ENCODE measurements around the gene C2orf68. TPM values are rescaled to one million over a fixed set of nuclear protein-coding genes. Genes with fewer than 3 reads are reported as not detected.
"Not testable (repeated sequence)": the region's sequence is repeated elsewhere in the genome, so short reads cannot be mapped to it uniquely, and the experiment has no call there.

Gene C2orf68
- total RNA-seq, 1 donor from 2014 or later = 1.6 TPM

DNA sequence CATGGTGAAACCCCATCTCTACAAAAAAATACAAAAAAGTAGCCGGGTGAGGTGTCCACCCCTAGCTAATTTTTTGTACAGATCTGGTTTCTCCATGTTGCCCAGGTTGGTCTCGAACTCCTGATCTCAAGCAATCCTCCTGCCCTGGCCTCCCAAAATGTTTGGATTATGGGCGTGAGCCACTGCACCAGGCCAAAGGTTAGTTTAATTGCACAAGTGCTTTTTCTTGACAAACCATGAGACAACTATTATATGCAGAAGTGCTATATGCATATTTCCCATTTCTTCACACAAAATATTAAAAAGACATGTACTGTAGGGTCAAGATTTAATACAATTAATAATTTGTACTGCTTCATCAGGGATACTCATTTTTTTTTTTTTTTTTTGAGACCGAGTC lies 45.6 kb downstream of the C2orf68 start:
- Histone ChIP-seq H3K4me3 (no peak overlapping the region), H3K27me3 (no peaks in the 10 kb centered on the region), H3K9me3 (no peaks in the 10 kb centered on the region), H3K4me1 (peaks cover 0 to 5% of the 10 kb centered on the region in 2 donors), H3K27ac (no peak overlapping the region), H3K36me3 (no peaks in the 10 kb centered on the region)
- intact Hi-C loops (cut with DNase I) = no loop called here
- DNase-seq (ENCODE audit: low spot score in 2 of 2) = no peak
- TF ChIP-seq, protein P1, sequence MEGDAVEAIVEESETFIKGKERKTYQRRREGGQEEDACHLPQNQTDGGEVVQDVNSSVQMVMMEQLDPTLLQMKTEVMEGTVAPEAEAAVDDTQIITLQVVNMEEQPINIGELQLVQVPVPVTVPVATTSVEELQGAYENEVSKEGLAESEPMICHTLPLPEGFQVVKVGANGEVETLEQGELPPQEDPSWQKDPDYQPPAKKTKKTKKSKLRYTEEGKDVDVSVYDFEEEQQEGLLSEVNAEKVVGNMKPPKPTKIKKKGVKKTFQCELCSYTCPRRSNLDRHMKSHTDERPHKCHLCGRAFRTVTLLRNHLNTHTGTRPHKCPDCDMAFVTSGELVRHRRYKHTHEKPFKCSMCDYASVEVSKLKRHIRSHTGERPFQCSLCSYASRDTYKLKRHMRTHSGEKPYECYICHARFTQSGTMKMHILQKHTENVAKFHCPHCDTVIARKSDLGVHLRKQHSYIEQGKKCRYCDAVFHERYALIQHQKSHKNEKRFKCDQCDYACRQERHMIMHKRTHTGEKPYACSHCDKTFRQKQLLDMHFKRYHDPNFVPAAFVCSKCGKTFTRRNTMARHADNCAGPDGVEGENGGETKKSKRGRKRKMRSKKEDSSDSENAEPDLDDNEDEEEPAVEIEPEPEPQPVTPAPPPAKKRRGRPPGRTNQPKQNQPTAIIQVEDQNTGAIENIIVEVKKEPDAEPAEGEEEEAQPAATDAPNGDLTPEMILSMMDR (IDR thresholded peaks at IDR 0.05) = no peak

DNA sequence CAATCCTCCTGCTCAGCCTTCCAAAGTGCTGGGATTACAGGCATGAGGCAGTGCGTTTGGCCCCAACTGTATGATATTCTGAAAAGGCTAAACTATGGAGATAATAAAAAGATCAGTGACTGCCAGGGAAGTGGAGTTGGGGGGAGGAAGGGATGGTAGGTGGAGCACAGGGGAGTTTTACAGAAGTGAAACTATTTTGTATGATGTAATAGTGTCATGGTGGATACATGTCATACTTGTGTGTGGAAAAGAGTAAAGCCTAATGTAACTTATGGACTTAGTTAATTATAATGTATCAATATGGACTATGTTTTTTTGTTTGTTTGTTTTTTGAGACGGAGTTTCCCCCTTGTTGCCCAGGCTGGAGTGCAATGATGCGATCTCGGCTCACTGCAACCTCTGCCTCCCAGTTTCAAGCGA lies 47.7 kb downstream of the C2orf68 start:
- no peaks in the 10 kb centered on the region for H3K36me3 ChIP-seq
- H3K9me3 ChIP-seq = no peaks in the 10 kb centered on the region
- H3K27ac ChIP-seq = no peak overlapping the region
- TF ChIP-seq, protein P1 (IDR thresholded peaks at IDR 0.05) = no peak
- intact Hi-C loops (cut with DNase I) = no loop called here
- H3K4me3 ChIP-seq = no peak overlapping the region
- no peaks in the 10 kb centered on the region for H3K27me3 ChIP-seq
- DNase-seq (ENCODE audit: low spot score in 2 of 2) = no peak
- H3K4me1 ChIP-seq = peaks cover 3 to 16% of the 10 kb centered on the region in 2 donors

DNA sequence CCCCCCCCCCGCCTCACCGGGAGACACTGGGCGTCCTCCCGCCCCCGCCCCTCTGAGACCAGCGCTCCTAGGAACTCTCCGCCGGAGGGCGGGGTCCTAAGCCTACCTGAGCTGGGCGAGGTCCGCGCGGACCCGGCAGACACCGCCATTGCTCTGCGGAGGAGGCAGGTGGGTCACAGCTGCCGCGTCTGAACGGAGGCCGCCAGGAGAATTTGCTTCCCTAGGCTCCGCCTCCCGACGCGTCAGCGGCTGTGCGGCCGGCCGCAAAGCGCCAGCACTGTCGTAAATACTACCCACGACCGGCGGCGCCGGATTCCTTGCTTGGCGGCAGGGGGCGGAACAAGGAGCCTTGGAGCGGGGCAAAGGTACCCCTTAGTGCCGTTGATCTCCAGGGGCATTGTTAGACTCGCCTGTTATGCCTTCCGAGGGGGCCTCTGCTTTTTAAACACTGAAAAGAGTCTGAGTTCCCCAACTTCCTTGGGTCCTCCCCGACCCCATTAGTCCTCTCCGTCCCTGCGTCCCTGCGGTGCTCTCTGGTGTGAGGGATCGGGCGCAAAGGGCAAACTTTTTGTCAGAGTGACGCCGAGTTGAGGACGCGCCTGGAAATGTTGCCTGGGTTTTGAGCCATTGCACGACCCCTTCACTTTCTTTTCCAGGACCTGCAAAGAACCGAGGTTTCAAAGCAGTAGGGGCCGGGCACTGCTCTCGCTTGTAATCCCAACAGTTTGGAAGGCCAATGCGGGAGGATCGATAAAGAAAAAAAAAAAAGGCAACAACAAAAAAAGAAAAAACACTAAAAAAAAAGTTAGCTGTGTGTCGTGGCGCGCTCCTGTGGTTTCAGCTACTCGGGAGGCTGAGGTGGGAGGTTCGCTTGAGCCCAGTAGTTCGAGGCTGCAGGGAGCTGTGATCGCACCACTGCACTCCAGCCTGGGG lies 50.3 kb downstream of the C2orf68 start, which contains the start of gene GGCX:
TSS of gene GGCX (minus strand) at position 214 of the 933 bp plus-strand sequence. CDS start at position 149, 65 bp downstream.
- peak; percentile 82 to 97 for DNase-seq (ENCODE audit: low spot score in 2 of 2)
- H3K9me3 ChIP-seq = no peaks in the 10 kb centered on the region
- H3K27me3 ChIP-seq = no peaks in the 10 kb centered on the region
- intact Hi-C loops (cut with DNase I) = loop anchor here (1.0 to 2.0 kb wide), 4 partner anchors 23 to 55 kb away; partner anchors contain the start of genes MAT2A, TMEM150A, USP39 and VAMP5
- H3K27ac ChIP-seq = peak within 1 kb of the TSS; percentile 76 to 86
- peaks cover 0 to 20% of the 10 kb centered on the region in 2 donors for H3K36me3 ChIP-seq
- H3K4me3 ChIP-seq = peak within 1 kb of the TSS; percentile 77 to 79
- peaks cover 3 to 16% of the 10 kb centered on the region in 2 donors for H3K4me1 ChIP-seq
- TF ChIP-seq, protein P1 (IDR thresholded peaks at IDR 0.05) = peak in 2 of 3 experiments; percentile 10 to 35

DNA sequence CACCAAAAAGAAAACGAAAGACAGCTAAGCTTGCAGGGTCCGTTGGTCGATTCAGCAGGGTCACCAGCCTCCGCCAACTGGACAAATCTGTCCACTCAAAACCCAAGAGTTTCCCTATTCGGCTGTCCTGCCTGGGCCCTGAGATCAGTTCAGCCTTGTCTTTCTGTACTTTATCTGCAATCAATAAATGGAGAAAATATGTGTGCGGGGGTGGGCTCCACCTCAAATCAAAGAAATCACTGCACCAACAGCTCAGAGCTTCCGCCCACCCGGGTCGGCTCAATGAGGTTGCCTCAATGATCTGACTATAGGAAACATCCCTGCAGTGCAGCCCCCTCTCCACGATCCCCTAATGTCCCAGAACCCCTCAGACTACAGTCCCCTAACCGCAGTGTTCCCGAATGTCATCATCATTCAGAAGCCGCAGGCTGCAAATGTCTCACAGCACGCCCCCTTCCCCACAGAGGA lies 51.0 kb downstream of the C2orf68 start:
- no peak for DNase-seq (ENCODE audit: low spot score in 2 of 2)
- Histone ChIP-seq H3K27me3 (no peaks in the 10 kb centered on the region), H3K9me3 (no peaks in the 10 kb centered on the region), H3K4me3 (peak overlapping the region; percentile 77 to 79), H3K36me3 (peaks cover 0 to 22% of the 10 kb centered on the region in 2 donors), H3K4me1 (peaks cover 3 to 16% of the 10 kb centered on the region in 2 donors), H3K27ac (peak overlapping the region; percentile 76 to 86)
- intact Hi-C loops (cut with DNase I) = loop anchor here (1.0 to 2.0 kb wide), 4 partner anchors 22 to 56 kb away; partner anchors contain the start of genes MAT2A, TMEM150A, USP39 and VAMP5
- TF ChIP-seq, protein P1 (IDR thresholded peaks at IDR 0.05) = no peak

DNA sequence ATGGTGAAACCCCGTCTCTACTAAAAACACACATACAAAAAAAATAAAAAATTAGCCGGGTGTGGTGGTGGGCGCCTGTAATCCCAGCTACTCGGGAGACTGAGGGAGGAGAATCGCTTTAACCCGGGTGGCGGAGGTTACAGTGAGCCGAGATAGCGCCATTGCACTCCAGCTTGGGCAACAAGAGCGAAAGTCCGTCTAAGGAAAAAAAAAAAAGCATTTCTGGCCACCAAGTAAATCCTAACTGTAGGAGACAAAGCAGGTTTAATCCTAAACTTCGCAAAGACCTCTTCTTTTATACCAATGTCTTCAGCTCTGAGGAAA lies 51.5 kb downstream of the C2orf68 start:
- peaks cover 3 to 16% of the 10 kb centered on the region in 2 donors for H3K4me1 ChIP-seq
- not testable (repeated sequence) for H3K27me3 ChIP-seq; H3K27ac ChIP-seq; DNase-seq (ENCODE audit: low spot score in 2 of 2); H3K9me3 ChIP-seq
- H3K36me3 ChIP-seq = peaks cover 2 to 27% of the 10 kb centered on the region in 2 donors
- intact Hi-C loops (cut with DNase I) = loop anchor here (2.0 kb wide), 3 partner anchors 22 to 56 kb away; partner anchors contain the start of genes MAT2A, USP39 and VAMP5
- H3K4me3 ChIP-seq = peak overlapping the region; percentile 77 to 79

DNA sequence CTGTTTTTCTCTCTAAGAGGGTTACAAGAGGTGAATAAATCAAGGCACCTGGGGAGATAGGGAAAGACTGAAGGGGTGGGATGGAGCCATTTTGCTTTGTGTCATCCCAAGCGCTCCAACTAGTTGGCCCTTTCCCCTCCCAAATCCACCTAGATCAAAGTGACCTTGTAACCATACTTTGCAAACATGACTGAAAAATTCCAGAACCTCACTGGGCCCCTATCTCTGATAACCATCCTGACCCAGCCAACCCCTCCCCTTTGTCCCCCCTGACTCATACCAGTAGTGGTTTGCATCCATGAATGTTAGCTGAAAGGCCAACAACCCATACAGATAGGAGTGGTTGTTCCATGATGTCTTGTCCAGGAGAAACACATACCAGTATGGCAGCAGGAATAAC lies 53.7 kb downstream of the C2orf68 start:
- intact Hi-C loops (cut with DNase I) = no loop called here
- Histone ChIP-seq H3K9me3 (no peaks in the 10 kb centered on the region), H3K4me1 (peaks cover 3 to 16% of the 10 kb centered on the region in 2 donors), H3K27me3 (no peaks in the 10 kb centered on the region), H3K27ac (no peak overlapping the region), H3K36me3 (peaks cover 20 to 49% of the 10 kb centered on the region in 2 donors), H3K4me3 (no peak overlapping the region)
- DNase-seq (ENCODE audit: low spot score in 2 of 2) = no peak
- TF ChIP-seq, protein P1 (IDR thresholded peaks at IDR 0.05) = no peak
